ENCODE data around the gene GSTM2.
"Not testable (repeated sequence)": the region's sequence is repeated elsewhere in the genome, so short reads cannot be mapped to it uniquely, and the experiment has no call there.

GSTM2 gene

GRCh38 chr1:109685890-109686289, 18.0 kb downstream of the GSTM2 start:
- not testable (repeated sequence) for DNase-seq

GRCh38 chr1:109687109-109687508, 19.3 kb downstream of the GSTM2 start:
- not testable (repeated sequence) for DNase-seq

- no peak for DNase-seq
Observed at GRCh38 chr1:109687641-109688499, 20.0 kb downstream of the GSTM2 start, which contains the start of gene GSTM1. TSS of gene GSTM1 (plus strand) at chr1:109687817. CDS start at chr1:109687874, 57 bp downstream.

GRCh38 chr1:109689844-109690405, 22.1 kb downstream of the GSTM2 start:
- no peak for DNase-seq

- no peak for DNase-seq
Observed at GRCh38 chr1:109691759-109692158, 23.9 kb downstream of the GSTM2 start.

- not testable (repeated sequence) for DNase-seq
Observed at GRCh38 chr1:109694400-109694799, 26.5 kb downstream of the GSTM2 start.

GRCh38 chr1:109695138-109695537, 27.3 kb downstream of the GSTM2 start:
- DNase-seq: not testable (repeated sequence)

- DNase-seq: no peak
Observed at GRCh38 chr1:109697066-109697465, 29.2 kb downstream of the GSTM2 start.

GRCh38 chr1:109697861-109698260, 30.0 kb downstream of the GSTM2 start:
- not testable (repeated sequence) for DNase-seq

GRCh38 chr1:109702940-109703339, 35.1 kb downstream of the GSTM2 start:
- DNase-seq: not testable (repeated sequence)

GRCh38 chr1:109704173-109704572, 36.3 kb downstream of the GSTM2 start:
- DNase-seq: no peak

- DNase-seq: no peak
Observed at GRCh38 chr1:109705411-109705810, 37.6 kb downstream of the GSTM2 start.

- not testable (repeated sequence) for DNase-seq
Observed at GRCh38 chr1:109708949-109709348, 41.1 kb downstream of the GSTM2 start.

- not testable (repeated sequence) for DNase-seq
Observed at GRCh38 chr1:109709822-109710221, 42.0 kb downstream of the GSTM2 start.

GRCh38 chr1:109711593-109712320, 43.9 kb downstream of the GSTM2 start, which contains the start of gene GSTM5:
TSS of gene GSTM5 (plus strand) at chr1:109712251. CDS start at chr1:109712313, 62 bp downstream.
- not testable (repeated sequence) for DNase-seq

- no peak for DNase-seq
Observed at GRCh38 chr1:109712321-109712864, 44.5 kb downstream of the GSTM2 start.

GRCh38 chr1:109713636-109714035, 45.8 kb downstream of the GSTM2 start:
- no peak for DNase-seq

GRCh38 chr1:109714661-109715372, 47.0 kb downstream of the GSTM2 start:
- DNase-seq: no peak

GRCh38 chr1:109716121-109716520, 48.3 kb downstream of the GSTM2 start:
- DNase-seq: no peak

GRCh38 chr1:109716570-109717090, 48.8 kb downstream of the GSTM2 start:
- no peak for DNase-seq

- no peak for DNase-seq
Observed at GRCh38 chr1:109717729-109718128, 49.9 kb downstream of the GSTM2 start.

GRCh38 chr1:109718495-109718894, 50.6 kb downstream of the GSTM2 start:
- peak; percentile 7 for DNase-seq
